ENCODE data around the gene POMT1.

The POMT1 gene

DNA sequence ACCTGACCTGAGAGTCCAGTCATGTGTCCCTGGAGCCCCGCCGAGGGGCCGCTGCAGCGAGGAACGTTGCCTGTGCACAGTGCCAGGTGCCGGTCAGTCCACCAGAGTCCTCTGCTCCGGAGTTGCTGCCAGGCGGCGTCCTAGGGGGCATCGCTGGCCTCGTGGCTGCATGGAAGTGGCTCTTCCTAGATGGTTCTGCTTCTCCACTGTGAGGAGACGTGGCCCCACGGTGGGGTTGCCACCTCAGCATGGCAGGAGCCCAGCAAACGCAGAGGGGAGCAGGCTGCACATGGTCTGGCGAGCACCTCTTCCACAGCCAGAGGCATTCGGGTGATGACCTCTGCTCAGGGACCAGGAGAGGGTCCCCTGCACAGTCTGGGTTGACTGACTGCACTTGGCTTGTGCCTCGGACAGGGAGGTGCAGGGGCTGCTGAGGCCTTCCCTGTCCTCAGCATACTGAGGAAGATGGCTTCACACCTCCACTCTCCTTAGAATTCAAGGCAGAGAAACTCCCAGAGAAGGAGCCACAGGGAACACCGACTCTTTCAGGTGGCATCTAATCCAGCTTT, 25.9 kb upstream of the POMT1 start:
- no peak for DNase-seq (ENCODE audit: low read depth)

DNA sequence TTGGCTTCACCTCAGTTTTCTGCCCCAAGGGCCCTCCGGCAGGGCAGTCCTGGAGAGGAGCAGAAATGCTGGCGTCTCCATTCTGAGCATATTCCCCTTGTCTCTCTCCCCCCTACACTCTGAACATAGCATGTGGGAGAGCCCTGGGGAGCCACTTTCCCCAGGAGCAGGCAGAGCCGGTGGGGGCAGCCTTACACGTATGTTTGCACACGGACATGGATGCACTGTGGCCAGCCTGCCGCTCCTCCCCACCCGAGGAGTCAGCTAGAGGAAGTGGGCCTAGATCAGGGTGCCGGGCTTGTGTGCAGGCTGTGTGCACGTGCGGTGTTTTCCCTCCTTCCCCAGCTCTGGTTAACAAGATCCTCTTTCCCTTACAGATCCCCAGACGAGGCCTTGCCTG, 25.4 kb upstream of the POMT1 start:
- DNase-seq (ENCODE audit: low read depth), result no peak

DNA sequence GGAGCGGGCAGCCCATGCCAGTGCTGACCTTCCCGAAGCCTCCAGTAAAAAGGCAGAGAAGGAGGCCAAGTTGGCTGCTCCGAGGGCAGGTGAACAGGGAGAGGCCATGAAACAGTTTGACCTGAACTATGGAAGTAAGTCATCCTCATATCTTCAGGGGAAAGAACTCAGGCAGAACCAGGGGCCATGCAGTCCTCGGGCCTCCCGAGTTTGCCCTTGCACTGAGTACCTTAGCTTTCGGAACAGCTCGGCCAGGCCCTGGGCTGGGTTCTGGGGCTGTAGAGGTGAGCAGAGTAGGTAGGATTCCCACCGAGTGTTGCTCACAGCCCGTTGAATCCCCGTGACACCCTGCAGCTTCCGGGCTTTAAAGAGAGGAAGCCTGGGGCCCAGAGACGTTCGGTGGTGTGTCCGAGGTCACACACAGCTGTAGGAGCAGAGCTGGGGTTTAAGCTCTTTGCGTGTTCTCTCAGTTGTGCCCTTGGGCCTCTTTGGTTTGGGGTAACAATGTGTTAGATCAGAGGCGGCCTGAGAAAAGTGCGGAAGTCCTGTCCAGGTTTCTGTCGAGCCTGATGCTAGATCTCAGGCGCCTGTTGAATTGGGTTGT, 24.8 kb upstream of the POMT1 start:
- no peak for DNase-seq (ENCODE audit: low read depth)

DNA sequence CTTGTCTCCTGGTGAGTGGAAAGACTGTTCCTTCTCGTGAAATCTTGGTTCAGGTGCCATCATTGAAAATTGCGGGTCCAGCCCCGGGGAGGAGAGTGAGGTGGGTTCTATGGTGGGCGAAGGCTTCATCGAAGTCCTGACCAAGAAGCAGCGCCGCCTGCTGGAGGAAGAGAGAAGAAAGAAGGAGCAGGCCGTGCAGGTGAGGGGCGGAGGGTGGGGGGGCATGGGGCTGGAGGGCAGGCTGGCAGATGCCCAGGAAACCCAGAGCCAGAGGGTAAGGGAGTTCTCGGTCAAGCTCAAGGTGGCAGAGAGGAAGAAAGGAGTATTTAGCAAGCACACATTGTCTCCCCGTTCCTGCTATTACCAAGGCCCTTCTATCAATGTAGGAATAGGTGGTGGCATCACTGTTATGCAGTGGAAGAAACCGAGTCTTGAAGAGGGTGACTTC, 24.3 kb upstream of the POMT1 start:
- no peak for DNase-seq (ENCODE audit: low read depth)

DNA sequence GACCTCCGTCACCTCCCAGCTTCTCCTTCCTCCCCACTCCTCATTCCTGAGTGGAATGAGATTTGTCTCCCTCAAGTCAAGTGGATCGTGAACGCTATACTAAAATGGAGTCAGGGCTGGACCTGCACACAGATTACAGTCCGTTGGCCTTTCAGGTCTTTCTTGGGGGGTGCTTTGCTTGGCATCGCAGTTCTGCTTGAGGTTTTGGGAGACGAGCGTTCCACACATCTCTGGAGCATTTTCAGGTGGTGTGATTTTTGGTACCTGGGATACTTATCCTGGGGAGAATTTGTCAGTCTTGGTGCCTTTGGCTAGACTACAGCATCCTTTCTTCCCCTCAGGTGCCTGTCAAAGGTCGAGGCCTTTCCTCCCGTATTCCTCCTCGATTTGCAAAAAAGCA, 23.8 kb upstream of the POMT1 start:
- no peak for DNase-seq (ENCODE audit: low read depth)

DNA sequence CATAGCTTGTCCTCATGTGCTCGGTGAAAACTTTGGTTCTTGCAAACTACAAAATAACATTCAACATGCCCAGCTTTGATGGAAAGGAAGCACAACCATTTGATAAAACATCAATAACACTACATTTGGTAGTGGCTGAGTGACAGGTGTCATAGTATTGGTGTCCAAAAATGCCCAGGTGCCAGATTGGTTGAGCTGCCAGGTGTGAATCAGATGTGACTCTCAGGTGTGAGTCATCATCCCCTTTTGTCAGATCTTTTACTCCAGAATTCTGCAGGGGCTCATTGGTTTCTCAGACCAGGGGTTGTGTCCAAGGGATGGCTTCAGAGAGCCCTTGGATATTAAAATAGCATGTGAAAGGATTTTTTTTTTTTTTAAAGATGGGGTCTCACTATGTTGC, 22.5 kb upstream of the POMT1 start:
- no peak for DNase-seq (ENCODE audit: low read depth)

DNA sequence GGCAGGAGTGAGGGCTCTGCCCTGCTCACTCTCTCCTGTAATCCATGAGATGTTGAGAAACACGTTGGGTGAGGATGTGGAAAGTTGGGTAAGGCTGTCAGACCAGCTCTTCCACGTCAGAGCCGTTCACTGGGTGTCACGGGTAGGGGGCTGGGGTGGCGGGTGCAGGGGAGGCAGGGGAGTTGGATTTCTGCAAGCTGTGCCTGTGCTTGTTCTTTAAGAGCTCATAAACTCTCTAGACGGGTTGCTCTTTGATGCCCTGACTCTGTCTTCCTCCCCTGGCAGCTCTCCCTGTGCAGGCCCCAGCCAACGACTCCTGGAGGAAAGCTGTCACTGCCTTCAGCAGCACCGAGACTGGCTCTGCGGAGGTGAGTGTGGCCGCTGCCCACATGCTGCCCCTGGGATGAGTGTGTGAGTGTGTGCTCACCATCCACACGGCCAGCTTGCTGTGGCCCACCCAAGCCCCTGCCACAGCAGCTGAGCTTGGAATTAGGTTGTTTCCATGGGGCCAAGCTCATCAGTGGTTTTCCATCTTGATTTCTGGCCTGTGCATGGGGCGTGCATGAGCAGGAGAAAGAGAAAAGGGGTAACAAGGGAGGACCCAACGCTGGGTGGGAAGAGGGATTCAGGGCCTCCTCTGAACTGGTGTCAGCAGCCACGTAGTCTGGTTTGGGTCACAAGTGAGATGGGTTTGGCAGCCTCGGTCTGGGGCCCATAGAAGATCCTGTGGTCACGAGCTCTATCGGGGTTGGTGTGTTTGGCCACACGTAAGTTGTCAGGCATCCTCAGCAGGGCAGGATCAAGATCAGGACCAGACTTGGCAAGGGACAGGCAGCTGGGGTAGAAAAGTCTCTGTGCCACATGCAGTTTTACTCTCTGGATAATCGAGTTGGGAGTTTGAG, 21.0 kb upstream of the POMT1 start:
- no peak for DNase-seq (ENCODE audit: low read depth)

DNA sequence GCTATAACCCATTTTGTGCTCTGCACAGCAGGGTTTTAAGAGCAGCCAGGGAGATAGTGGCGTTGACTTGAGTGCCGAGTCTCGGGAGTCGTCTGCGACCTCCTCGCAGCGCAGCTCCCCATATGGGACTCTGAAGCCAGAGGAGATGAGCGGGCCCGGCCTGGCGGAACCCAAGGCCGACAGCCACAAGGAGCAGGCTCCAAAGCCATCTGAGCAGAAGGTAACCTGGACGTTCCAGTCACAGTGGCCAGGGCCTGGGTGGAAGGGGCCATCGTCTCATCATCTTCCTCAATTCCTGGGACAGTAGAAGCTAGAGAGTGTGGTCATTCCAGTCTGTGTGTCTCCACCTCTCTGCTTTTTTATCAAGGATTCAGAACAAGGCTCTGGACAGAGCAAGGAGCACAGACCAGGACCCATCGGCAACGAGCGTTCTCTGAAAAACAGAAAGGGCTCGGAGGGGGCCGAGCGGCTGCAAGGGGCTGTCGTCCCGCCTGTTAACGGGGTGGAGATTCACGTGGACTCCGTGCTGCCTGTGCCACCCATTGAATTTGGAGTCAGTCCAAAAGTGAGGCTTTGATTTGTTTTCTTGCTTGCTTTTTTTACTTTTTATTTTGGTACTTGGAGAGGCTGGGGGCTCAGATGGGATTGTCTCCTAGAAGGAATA, 20.2 kb upstream of the POMT1 start:
- DNase-seq (ENCODE audit: low read depth), result no peak

DNA sequence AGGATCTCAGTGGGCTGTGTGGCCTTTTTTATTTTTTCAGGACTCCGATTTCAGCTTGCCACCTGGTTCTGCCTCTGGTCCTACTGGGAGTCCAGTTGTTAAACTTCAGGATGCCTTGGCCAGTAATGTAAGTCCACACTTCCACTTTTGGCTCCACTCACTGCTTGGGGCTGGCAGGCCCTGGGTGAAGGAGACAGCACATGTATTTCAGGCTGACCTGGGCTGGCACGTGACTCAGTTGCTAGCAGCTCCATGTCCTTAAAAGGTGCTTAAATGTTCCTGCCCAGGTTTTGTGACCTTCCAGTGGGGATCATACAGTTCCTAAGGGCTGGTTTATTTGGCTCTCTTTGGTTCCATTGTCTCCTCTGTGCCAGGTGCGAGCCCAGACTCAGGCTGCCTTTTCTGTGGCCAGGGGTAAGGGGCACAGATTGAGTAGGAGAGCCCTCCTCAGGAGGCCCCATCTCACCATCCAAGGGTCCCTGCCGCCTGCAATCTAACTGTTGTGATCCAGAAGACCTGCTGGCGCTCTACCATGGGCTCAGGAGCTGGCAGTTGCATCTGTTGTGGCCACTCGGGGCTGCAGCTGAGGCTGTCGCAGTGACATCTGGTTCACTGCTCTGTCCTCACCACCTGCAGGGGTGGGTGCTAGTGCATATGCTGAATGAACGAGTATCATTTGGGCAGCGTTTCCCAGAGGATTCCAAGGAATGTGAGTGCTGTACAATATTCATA, 19.2 kb upstream of the POMT1 start:
- no peak for DNase-seq (ENCODE audit: low read depth)

DNA sequence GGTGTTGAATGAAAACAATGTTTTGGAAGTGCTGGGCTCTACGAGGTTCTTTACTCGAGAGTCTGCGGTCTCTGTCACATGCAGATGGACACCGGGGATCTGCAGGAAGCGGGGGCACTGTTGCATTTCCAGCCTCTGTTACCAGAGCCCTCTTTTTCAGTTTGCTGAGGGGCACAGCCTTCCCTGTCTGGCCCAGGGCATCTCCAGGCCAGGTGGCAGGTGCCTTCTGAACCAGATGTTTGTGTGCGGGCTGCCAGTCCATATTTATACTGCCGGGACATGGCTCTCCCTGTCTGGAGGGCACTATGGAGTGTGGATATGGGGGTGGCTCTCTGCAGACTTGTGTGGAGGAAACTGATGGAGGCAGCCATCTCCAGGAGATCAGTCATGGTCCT, 18.7 kb upstream of the POMT1 start:
- DNase-seq (ENCODE audit: low read depth), result no peak

DNA sequence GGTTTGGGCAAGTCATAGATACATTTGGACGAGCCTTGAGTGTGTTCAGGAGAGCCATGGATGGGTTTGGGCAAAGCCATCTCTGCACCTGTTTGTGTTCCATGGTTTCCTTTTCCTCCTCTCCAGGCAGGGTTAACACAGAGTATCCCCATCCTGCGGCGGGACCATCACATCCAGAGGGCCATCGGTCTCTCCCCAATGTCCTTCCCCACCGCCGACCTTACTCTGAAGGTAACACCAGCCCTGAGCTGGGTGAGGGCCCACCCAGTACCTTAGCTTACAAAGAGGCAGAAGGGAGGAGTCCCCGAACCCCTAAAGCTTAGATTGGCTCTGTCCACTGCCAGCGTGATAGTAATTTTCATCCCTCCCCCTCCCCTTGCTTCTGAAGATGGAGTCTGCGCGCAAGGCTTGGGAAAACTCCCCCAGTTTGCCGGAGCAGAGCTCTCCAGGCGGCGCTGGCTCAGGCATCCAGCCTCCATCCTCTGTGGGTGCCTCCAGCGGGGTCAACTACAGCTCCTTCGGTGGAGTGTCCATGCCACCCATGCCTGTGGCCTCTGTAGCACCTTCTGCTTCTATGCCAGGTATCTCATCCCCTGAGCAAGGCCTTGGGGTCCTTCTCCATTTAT, 18.0 kb upstream of the POMT1 start:
- no peak for DNase-seq (ENCODE audit: low read depth)

DNA sequence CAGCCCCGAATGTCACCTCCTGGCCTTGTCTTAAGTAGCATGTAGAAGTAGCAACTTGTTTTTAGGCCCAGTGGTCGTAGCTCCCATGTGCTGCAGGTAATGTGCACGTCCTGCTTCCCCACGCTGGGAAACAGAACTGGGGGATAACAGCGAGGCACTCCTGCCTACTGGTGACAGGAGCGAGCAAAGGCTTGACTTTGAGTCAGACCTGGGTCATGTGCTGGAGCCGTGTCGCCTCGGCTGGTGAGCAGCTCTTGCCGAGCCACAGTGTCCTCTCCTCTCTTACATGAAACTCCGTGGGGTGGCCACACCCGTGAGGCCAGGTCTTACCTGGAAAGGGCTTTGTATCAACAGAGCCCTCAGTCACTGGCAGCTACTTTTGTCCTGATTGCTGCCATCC, 17.5 kb upstream of the POMT1 start:
- no peak for DNase-seq (ENCODE audit: low read depth)

DNA sequence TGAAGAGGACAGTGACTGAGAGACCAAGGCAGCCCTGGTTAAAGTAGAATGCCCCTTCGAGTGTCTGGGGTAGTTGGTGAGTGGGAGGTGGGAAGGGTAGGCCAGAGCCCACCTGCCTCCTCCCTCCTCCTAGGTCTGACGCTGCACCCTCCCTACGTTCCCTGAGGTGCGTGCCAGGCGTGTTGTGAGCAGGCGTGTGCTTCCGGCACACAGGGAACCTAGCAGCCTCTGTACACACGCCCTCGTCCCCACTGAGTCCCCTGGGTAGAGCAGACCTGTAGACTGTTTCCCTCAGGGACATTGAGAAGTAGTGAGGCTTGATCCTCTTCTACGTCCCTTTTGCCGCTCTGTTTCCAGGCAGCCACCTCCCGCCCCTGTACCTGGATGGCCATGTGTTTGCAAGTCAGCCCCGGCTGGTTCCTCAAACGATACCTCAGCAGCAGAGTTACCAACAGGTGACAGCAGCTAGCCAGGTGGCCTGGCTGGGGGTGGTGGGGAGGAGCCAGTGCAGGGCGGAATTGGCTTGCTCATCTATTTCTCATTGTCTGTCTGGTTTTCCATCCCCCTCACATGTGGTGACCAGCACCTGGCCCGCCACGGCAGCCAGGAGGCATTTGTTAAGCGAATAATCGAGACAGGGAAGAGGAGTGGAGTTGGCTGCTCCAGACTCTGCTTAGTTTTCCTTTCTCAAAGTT, 16.8 kb upstream of the POMT1 start:
- no peak for DNase-seq (ENCODE audit: low read depth)

DNA sequence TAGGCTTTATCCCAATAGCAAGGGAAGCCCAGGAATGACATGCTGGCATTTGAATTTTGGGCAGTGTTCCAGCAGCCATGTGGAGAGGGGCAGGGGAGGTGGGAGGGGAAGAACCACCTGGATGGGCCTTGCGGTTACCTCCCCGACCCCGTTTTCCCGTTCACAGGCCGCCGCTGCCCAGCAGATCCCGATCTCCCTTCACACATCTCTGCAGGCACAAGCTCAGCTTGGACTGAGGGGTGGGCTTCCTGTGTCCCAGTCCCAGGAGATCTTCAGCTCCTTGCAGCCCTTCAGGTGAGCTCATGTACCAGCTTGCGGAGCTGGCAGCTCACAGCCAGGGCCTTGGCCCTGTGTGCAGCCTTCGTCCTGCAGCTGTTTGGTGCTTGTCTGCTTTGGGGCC, 15.7 kb upstream of the POMT1 start:
- no peak for DNase-seq (ENCODE audit: low read depth)

DNA sequence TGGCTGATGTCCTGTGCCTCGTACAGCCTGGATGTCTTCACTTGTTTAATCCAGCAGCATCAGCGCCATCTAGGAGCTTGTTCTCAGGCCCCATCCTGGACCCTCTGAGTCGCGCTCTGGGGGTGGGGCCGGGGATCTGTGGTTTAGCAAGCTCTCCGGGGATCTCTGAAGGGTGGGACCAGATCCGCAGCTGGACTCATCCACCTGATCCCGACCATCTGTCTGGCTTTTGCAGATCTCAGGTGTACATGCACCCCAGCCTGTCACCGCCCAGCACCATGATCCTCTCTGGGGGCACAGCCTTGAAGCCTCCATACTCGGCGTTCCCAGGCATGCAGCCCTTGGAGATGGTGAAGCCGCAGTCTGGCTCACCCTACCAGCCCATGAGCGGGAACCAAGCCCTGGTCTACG, 15.1 kb upstream of the POMT1 start:
- no peak for DNase-seq (ENCODE audit: low read depth)

DNA sequence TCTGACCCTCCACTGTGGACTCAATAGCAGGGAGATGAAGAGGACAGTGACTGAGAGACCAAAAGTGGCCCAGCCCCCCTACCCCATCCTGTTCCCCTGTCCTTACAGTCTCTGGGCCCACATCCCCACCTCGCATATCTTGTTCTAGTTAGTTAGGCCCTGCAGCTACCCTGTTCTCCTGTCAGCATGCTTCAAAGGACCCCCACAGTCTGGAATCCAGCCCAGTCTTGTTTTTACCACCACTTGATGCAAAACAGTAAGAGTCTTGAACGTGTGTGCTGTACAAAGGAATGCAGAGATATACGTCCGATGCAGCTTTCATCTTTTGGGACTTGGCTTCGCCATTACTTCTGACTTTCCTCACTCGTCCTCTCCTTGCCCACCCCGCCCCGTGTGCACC, 12.2 kb upstream of the POMT1 start:
- no peak for DNase-seq (ENCODE audit: low read depth)

DNA sequence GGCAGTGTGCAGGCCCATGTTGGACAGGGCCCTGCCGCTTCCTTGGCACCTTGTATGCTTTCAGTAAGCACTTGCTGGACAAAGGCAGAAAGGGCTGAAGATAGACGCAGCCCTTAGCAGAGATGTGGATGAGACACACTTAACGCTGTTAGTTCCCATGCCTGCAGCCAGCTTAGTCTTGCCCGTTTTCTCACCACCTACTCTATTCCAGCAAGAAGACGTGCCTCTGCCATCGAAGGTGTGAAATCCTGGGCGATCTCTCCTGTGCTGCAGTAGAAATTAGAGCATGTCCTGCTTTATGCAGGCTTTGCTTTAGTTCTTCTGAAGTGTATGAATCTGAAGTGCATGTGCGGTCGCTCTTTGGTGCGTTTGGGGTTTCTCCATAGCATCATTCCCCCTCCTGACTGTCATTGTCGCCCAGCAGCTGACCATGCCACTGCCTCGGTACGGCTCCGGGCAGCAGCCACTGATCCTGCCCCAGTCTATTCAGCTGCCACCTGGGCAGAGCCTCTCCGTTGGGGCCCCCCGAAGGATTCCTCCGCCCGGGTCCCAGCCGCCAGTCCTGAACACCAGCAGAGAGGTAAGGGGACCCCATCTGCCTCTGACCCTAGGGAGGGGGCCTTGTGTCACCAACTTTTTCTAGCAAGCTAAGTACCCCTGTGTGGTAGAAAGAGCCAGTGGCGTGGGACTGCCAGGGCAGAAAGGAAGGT, 11.6 kb upstream of the POMT1 start:
- DNase-seq (ENCODE audit: low read depth), result no peak

DNA sequence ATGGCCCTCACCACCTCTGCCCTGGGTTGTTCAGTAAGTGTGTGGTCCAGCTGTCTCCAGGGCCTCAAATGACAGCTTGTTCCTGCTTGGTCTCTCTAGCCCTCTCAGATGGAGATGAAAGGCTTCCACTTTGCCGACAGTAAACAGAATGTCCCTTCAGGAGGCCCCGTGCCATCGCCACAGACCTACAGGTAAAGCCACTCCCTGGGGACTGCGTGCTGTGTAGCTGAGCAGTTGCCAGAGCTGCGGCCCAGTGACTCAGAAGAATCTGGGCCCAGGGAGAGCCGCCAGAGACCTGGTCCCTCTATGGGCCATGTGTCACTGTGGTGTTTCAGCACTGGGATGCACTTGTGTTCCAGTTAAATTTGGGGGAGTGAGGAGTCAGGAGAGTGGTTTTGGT, 10.6 kb upstream of the POMT1 start:
- no peak for DNase-seq (ENCODE audit: low read depth)

DNA sequence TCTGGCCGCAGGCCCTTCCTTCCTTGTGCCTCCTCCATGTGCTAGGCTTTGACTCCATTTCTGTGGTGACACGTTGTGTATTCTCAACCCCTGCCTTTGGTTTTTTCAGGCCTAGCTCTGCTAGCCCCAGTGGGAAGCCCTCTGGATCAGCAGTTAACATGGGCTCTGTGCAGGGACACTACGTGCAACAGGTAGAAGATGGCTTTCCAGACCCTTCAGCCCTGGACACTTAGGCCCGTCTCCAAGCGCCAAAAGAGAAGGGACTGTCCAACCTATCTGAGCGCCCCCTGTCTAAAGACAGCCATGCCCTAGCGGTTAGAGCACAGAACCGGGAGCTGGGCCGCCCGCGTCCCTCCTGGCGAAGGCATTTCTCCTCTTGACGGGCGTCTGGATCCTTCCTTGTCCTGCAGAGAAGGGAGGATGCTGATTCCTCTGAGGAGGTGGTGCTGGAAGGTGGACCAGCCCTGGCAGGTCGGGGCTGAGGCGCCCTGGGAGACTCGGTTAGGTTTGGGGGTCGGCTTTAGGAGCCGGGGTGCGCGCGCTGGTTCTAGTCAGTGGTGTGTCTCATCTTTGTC, 8.3 kb upstream of the POMT1 start:
- no peak for DNase-seq (ENCODE audit: low read depth)

DNA sequence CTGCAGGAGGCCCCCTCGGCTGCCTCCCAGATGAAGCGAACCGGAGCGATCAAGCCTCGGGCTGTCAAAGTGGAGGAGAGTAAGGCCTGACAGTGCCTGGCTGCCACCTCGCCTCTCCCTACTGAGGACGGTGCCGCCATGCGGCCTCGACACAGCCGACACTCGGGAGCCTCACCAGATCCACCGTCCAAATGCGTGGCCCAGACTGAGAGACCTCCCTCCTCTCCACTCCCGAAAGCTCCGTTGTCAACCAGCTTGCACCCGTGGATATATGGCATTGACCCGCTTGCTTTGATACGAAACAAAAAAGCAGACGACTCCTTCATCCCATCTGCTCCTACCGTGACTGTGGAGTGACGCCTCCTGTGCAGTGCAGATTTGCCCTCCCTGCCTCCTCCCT, 6.9 kb upstream of the POMT1 start:
- DNase-seq (ENCODE audit: low read depth), result no peak

Data from HS-5 (cell line).